NCI-H2171 treated with DMSO at 0.1 percent for 48 hours (cell line): ENCODE data around the gene TRAF7.
A peak's percentile ranks its signal among the peaks of the same experiment; 100 is the strongest.
"Not testable (repeated sequence)": the region's sequence is repeated elsewhere in the genome, so short reads cannot be mapped to it uniquely, and the experiment has no call there.

Experiments
- DNase-seq: peaks from one replicate; lab custom pipeline; 2025; lab: John Stamatoyannopoulos, UW

TRAF7 gene

DNA sequence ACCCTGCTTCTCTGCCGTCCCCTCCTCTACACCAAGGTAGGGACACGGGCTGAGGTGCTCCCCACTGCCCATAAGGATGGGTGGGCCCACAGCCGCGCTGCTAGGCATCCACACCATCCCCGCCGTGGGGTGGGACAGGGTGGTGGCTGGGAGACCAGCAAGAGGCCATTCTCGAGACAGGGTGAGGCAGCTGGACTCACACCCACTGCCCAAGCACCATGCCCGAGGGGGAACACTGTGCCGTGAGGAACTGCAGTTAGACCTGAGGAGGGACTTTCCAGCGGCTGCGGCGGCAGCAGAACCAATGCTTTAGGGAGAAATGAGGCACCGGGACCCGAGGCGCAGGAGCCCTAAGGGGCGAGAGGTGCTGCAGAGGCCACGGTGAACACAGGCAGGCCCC is 33.2 kb upstream of the TRAF7 start:
- DNase-seq = no peak

DNA sequence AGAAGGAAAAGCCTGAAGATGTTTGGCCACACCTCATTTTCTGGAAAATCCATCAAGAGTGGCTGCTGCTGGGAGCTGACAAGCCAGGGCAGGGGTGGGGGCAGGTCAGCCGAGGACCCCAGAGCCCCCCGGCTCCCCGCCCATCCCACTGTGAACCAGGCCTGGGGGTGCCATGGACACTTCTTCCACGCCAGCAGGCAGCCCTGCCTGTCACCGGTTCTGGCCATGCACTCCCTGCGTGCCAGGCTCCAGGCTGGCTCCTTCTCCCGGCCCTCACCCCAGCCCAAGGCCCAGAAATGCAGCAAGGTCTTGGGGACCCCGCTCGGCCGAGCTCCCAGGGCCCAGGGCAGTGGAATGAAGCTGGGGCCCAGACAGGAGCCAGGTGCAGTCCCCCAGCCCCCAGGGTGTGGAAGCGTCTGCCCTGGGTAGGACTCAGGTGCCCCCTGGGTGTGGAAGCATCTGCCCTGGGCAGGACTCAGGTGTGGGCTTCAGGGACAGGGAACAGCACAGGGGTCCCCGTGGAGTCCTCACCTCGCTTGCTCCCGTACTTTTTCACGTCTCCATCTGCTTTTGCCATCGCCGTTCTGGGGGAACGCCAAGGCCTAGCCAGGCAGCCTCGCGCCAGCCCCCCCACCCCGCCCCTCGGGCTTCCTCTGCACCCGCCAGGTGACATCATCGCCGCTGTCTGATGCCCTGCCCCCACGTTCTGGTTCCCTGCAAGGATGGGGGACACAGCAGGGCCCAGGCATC is 32.5 kb upstream of the TRAF7 start:
- peak; percentile 64 for DNase-seq

DNA sequence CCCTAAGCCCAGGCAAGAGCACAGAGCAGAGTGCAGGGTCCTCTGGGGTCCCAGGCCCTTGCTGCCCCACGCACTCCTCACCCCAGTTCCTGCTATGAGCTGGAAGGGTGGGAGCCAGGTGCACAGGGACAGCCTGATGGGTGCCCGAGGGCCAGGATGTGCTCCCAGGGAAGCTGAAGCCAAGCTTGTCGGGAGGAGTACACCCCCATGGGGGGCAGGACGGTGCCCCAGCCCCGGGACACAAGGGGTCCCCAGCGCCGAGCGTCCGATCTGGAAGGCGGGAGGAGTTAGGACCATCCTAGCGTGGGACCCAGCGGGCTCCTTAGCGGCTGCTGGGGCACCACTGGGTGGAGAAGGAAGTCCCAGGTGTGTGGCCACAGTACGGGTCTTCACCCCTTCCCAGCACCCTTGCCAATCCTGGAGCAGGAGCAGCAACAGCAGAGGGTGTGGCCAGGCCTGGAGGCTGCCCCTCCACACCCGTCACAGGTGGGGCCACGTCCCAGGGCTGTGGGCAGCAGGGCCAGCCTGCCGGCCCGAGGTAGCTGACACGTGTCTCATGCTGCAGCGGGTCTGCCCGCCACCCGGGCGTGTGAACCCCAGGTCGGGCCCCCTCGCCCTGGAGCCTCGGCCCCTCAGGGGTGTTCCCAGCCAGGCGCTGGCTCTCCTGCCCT is 31.7 kb upstream of the TRAF7 start:
- not testable (repeated sequence) for DNase-seq

DNA sequence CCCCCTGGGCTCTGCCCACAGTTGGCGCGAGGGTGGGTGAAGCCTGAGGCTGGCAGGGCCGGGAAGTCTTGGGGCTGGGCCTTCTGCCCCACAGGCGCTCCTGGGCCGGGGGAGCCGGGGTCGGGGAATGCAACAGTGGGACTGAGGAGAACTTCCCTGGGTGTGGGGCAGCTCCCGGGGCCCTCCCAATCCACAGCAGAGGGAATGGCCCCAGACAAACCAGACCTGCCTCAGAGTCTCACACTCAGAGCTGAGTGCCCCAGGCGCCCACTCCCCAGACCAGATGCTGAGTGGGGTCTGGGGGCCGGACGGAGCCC is 31.2 kb upstream of the TRAF7 start:
- DNase-seq = not testable (repeated sequence)

DNA sequence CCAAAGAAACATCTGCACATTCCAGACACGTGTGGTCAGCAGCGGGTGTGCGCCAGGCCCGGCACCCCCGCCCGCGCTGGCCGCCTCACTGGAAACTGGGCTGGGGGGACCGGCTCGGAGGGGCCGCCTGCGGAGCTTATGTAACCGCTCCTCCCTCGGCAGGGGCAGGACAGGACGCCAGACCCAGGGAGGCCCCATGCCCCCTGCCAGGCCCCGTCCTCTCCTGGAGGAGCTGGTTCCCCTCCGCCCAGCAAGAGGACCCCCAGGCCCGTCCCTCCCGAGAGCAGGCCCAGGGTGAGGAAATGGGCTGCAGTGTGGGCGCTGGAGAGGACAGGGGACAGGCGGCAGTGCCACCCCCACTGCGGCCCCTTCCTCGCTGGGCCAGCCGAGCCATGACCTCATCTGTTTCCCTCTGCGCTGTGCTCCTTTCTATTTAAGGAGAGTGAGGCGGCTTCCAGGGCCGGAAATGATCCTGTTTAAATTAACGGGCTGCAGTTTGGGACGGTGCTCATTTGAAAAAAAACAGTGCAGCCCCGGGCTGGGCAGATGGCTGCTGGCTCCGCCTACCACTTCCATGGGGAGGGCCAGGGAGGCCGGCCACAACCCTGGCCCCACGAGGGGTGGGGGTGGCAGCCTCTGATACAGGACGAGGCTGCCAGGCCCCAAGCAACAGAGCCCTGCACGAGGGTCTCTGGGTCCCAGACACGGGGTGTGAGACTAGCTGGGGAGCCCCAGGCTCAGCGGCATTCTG is 30.7 kb upstream of the TRAF7 start:
- DNase-seq = peak; percentile 34

DNA sequence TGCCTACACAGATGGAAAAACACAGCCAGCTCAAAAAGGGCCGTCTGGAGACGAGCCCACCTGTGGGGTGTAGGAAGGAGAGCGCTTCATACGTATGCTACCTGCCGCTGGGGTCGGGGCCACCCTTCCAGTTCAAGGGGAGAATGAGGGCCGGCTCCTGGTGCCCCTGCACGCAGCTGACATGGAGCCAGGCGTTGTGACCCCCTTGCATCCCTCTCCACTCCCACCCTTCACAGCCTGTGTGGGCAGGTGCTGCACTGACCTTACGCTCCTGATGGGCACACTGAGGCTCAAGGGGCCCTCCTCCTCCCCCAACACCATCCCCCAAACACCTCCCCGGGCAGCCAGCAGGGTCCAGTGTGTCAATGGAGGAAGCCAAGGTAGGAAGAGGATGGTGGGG is 30.0 kb upstream of the TRAF7 start:
- peak; percentile 23 for DNase-seq

DNA sequence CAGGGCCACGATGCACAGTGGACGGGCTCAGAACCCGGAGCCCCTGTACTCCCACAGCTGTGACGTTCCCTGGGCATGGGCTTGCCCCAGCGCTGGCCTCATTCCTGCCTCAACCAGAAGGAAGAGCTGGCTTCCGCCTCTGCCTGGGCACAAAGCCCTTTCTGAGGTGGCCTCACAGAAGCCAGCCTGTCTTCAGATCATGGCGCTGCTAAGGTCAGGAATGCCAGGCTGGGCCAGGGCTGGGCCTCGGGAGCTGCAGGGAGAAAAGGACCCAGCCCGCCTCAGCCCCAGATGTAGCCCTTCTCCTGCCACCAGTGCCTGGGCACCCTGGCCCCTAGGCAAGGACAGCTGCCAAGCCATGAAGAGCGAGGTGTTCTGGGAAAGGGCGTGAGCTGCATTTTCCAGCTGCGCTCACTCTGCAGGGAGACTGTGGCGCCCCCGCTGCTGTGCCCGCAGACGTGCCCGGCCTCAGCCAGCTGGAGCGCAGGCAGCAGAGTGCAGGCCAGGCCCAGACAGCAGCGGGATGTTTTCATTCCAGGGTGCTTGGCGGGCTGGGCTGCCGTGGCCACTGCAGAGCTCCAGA is 29.3 kb upstream of the TRAF7 start:
- not testable (repeated sequence) for DNase-seq

DNA sequence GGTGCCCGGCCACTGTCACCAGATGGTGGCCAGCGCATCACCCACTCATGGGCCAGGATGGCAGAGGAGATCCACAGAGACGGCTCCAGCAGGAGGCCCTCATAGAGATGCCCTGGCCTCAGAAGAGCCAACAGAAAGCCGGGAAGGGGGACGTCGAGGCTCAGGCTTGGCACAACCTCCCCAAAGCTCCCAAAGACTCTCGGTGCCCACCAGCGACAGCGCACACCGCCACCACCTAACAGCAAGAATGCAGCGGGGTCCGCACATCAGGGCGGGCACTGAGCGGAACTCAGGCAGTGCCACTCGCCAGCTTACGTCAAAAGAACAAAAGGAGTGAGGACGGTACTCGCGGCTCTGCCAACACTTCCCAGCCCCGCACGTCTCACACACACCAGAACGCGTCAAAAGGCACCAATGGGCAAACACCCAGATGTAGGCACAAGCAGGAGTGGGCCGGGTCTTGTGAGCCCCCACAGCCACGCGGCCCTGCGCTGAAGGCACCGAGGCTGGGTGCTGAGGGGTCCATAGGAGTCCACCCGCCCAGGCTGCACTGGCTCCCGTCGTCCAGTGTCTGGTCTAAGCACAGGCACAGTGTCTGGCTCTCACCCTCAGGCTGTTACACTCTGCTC is 28.5 kb upstream of the TRAF7 start:
- not testable (repeated sequence) for DNase-seq

DNA sequence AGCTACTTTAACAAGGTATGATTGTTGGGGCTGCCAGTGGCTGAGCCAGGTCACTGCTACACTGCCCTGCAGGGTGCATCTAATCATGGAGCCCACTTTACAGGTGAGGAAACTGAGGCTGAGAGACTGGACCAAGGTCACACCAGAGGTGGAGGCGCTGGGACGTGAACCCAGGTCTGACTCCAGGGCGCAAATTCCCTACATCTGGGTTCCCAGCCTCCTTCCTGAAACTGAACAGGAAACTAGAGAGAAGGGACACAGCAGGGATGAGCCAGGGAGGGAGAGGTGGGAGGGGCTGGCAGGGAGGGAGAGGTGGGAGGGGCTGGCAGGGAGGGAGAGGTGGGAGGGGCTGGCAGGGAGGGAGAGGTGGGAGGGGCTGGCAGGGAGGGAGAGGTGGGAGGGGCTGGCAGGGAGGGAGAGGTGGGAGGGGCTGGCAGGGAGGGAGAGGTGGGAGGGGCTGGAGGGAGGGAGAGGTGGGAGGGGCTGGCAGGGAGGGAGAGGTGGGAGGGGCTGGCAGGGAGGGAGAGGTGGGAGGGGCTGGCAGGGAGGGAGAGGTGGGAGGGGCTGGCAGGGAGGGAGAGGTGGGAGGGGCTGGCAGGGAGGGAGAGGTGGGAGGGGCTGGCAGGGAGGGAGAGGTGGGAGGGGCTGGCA is 27.8 kb upstream of the TRAF7 start:
- peak; percentile 66 for DNase-seq

DNA sequence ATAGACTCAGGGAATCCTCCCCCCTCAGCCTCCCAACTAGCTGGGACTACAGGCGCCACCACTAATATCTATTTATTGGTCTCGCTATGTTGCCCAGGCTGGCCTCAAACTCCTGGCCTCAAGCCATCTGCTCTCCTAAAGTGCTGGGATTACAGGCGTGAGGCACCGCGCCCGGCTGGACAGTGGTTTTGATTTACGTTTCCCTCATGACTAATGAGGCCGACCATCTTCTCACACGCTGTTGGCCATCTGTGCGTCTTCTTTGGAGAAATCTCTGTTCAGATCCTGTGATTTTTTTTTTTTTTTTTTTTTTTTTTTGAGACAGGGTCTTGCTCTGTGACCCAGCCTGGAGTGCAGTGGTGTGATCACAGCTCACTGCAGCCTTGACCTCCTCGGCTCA is 26.3 kb upstream of the TRAF7 start:
- DNase-seq = not testable (repeated sequence)

DNA sequence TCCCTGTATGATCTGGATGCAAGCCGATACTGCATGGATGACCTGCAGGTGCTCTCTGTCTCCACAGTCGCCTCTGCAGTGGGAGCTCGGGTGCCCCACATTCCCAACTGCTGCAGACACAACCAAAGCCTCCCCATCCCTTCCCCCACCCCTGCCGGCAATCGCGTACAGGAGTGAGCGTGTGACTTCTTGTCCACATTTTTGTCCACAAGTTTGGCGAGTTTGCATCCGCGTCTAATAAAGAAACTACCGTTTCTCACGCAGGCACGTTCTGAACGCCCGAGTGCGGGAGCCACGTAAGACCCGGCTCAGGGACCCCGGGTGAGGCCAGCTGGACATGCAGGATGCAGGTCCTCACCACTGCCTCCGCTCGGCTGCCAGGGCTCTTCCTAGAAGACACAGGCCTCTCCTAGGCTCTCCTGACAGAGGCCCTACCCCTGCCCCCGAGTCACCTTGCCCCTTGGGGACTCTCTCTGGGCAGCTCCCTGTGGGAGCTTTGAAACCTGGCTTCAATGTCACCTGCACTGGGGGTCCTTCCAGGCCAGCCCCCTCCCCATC is 25.6 kb upstream of the TRAF7 start:
- DNase-seq = not testable (repeated sequence)

DNA sequence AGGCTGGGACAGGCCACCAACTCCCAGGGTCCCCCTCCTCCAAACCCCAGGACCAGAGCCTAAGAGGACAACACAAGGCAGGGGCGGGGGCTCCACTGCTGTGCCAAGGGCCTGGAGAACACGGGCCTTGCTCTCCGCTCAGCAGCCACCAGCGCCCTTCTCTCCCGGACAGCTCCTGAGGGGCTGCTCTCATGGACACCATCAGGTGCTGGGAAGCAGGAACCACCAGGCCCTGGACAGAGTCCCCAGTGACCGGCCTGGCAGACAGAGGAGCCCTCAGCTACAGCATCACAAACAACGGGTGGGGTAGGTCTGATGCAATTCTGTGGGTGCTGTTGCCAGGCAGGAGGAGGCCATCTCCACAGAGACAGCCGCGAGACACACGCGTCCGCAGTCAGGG is 21.8 kb upstream of the TRAF7 start:
- not testable (repeated sequence) for DNase-seq

DNA sequence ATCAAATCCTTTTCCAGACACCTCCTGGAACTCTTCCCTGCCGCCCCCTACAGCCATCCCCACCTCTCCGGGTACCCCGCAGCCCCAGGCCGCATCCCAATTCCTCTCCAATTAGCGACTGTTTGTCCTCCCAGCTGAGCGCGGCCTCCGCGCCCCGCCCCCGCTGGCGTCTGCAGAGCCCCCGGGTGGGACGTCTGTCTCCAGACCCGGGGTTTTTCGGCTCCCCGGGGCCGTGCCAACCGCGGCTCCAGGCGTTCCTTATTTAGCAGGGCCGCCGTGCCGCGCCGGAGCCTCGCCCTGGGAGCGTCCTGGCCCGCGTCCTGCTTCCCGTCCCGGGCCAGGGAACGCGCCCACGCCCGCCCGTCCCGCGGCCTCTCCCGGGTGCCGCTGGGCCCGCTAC is 20.5 kb upstream of the TRAF7 start:
- not testable (repeated sequence) for DNase-seq

DNA sequence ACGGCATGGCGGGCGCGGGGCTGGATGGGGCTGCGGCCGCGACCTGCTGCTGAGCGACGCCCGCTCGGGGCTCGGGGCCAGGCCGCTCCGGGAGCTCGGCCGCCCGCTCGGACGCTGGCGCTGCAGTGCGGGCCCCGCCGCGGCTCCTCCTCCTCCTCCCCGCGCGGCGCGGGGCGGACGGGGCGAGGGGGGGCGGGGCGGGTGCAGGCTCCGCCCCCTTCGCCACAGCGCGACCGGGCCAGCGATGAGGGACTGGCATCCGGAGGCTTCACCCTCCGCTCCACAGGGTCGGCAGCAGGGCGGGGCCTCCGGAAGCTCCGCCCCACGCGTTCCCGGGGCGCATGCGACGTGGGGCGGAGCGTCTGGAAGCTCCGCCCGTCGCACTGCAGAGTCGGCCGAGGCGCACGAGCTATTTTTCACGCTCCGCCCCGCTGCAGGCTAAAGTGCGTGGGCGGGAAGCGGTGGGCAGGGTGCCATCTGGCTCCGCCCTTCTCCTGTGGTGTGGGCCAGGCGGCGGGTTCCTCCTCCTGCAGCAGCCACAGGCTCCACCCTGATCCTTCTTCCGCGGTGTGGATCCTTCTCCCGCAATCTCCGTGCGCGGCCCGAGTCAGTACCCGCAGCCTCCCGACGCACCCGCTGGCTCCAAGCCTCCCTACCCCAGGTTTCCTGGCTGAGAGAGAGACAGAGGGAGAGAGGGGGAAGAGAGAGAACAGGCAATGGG is 19.7 kb upstream of the TRAF7 start, which contains the start of gene PKD1:
PKD1 (minus strand) TSS at position 129 of the 721 bp plus-strand sequence. CDS start 209 bp downstream, outside the sequence.
- DNase-seq = peak; percentile 87

DNA sequence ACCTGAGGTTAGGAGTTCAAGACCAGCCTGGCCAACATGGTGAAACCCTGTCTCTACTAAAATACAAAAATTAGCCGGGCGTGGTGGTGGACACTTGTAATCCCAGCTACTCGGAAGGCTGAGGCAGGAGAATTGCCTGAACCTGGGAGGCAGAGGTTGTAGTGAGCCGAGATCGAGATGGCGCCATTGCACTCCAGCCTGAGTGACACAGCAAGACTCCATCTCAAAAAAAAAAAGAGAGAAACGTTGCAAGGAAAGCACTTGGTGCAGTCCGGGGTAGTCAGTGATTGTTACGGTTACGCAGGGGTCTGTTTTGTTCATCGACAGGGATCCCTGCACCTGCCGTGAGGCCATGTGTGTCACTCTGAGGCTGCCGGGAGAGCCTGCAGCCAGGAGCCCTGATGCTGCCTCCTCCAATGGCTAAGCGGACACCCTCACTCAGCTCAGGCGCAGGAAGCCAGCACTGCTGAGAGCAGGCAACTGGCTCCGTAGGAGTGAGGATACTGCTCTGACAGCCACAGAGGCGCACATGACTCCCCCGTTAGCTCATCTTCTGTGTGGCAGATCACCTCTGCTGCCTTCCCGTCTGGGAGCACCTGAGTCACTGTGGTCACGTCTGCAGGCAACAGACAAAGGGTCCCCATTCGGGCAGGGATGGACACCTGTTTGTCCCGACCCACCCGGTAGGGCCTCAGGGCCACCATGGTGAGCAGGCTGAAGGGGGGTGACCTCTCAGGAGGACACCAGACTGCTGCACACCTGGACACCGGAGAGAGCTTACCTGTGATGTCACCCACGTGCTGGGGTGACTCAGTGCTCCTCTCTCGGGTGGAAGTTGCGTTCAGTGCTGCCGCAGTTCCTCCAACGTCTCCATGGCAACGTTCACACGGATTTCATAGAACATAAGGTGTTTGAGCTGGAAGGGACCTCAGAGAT is 12.4 kb upstream of the TRAF7 start:
- peak; percentile 24 for DNase-seq

DNA sequence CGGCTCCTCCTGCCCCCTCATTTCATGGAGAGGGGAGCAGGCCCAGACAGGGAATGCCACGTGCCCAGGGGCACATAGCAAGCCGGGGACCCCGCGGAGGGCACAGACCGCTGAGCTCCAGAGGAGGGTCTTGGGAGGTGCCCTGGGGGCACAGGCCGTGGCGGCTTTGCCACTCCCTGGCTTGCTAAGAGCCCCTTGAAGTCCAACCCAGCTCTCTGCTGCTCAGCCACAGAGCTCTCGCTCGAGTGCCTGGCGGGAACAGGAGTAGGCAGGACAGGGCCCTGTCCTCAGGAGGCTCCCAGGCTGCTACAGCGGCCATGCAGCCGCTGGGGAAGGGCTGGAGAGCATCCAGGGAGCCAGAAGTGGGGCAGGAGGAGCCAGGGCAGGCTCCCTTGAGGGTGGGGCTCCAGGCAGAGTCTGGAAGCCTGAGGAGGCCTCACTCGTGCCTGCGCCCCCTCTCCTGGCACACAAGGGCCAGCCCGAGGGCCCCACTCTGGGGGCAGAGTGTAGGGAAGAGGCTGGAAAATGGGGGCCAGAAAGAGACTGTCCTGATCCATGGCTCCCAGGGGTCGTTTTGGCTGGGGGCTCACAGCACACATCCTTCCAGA is 11.6 kb upstream of the TRAF7 start:
- DNase-seq = no peak

DNA sequence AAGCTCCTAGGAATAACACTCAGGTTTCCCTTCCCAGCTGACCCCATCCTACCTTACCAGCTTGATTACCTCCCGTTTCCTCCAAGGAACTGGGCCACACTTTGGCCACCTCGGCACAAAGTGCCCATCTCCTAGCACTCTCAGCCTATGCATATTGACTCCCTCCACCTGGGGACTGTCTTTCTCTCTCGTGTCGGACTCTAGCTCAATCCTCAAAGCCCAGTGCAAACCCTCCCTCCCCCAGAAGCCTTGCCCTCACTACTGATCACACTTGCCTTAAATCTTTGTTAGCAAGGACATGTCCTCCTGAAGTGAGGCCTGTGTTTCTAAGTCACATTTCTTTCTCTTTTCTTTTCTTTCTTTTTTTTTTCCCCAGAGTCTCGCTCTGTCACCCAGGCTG is 9.7 kb upstream of the TRAF7 start:
- DNase-seq = no peak

DNA sequence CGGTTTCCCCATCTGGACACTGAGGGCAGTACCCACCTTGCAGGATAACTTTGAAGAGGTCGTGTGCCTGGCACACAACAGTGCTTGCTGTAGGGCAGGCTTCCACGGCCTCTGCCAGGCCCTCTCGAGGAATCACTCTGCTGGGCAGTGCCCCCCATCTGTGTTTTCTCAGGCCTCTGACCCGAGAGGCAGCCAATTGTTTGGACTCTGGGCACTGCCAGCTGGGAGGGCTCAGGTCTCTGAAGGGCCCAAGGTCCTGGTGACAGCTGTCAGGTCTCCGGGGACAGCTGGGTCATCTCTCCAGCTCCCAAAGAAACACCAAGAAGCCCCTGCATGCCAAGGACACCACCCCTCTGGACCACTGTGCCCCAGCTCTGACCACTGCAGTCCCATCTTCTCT is 8.2 kb upstream of the TRAF7 start:
- no peak for DNase-seq
